PC-9 (cell line): ENCODE results near the gene FAM151B. TPM values are rescaled to one million over a fixed set of nuclear protein-coding genes. Genes with fewer than 3 reads are reported as not detected.

Experiments
- BruUV-seq: library from RNA; stranded (reverse); fragments of 400-500 nt; replicated peaks from 2 replicates; lab custom pipeline; 2021; lab: Mats Ljungman, UMichigan
- CTCF ChIA-PET: fragments of 300-600 bp; sonication (Branson Sonifier 250); formaldehyde crosslinking; loops from one replicate; lab custom pipeline; 2022; ENCODE audit warnings: antibody characterized with exemption; lab: Charles Lee
- POLR2A ChIA-PET: fragments of 300-600 bp; sonication (Branson Sonifier 250); formaldehyde crosslinking; loops from one replicate; lab custom pipeline; 2022; ENCODE audit warnings: antibody characterized with exemption; ENCODE audit not compliant: unreplicated experiment; lab: Charles Lee
- DNase-seq, 2 experiments: peaks; one replicate each; pipeline versions ENCODE4 v3.0.0 to v3.0.0-alpha.2; 2015 to 2022; ENCODE audit warnings: mixed read lengths in 1 of 2
- H2AFZ ChIP-seq: fragments of 200-600 bp; sonication (generic); 2 replicates; pipeline ENCODE4 v1.8.1; 2017; ENCODE audit warnings: antibody characterized with exemption
- H3F3A ChIP-seq: fragments of 200-600 bp; sonication (generic); 2 replicates; pipeline ENCODE4 v1.8.1; 2017; ENCODE audit warnings: antibody characterized with exemption, mild to moderate bottlenecking, low read depth; ENCODE audit not compliant: insufficient read depth
- H3K27ac ChIP-seq: fragments of 200-600 bp; sonication (generic); 2 replicates; pipeline ENCODE4 v1.6.1; 2016; ENCODE audit warnings: mixed run types
- H3K27me3 ChIP-seq: fragments of 200-600 bp; sonication (generic); 2 replicates; pipeline ENCODE4 v1.6.1; 2016; ENCODE audit warnings: low read depth, mixed run types; ENCODE audit not compliant: insufficient read depth
- H3K36me3 ChIP-seq: fragments of 200-600 bp; sonication (generic); 2 replicates; pipeline ENCODE4 v1.6.1; 2016; ENCODE audit warnings: low read depth, mixed run types
- H3K4me1 ChIP-seq: fragments of 200-600 bp; sonication (generic); replicated peaks from 2 replicates; pipeline ENCODE4 v1.6.1; 2016; ENCODE audit warnings: mixed run types; ENCODE audit not compliant: insufficient read depth
- H3K4me2 ChIP-seq: fragments of 200-600 bp; sonication (generic); 2 replicates; pipeline ENCODE4 v1.6.1; 2017; ENCODE audit warnings: mixed run types
- H3K4me3 ChIP-seq: fragments of 200-600 bp; sonication (generic); 2 replicates; pipeline ENCODE4 v1.6.1; 2016; ENCODE audit warnings: mixed run types
- H3K79me2 ChIP-seq: fragments of 200-600 bp; sonication (generic); 2 replicates; pipeline ENCODE4 v1.6.1; 2017; ENCODE audit warnings: low read depth, mixed run types
- H3K9me2 ChIP-seq: fragments of 200-600 bp; sonication (generic); 2 replicates; pipeline ENCODE4 v1.8.1; 2017; ENCODE audit warnings: mild to moderate bottlenecking; ENCODE audit not compliant: insufficient read depth
- H3K9me3 ChIP-seq: fragments of 200-600 bp; sonication (generic); 2 replicates; pipeline ENCODE4 v1.8.1; 2016; ENCODE audit warnings: low read depth; ENCODE audit not compliant: insufficient read depth
- H4K20me1 ChIP-seq: fragments of 200-600 bp; sonication (generic); 2 replicates; pipeline ENCODE4 v1.8.1; 2017; ENCODE audit not compliant: insufficient read depth
- CTCF ChIP-seq: fragments of 200-600 bp; sonication (generic); conservative IDR thresholded peaks from 2 replicates; pipeline ENCODE4 v1.6.1; 2017; ENCODE audit warnings: mixed run types, antibody characterized with exemption, mild to moderate bottlenecking, moderate library complexity
- EZH2 ChIP-seq: fragments of 200-600 bp; sonication (generic); IDR thresholded peaks from 2 replicates; pipeline ENCODE4 v1.8.0; 2017; ENCODE audit warnings: antibody characterized with exemption, low read depth
- intact Hi-C: fragments of 100-400 bp; cut with micrococcal nuclease; formaldehyde crosslinking; loops from one replicate; pipeline ENCODE4 v1.10.0; 2022; ENCODE audit not compliant: unreplicated experiment
- total RNA-seq: library from RNA; stranded (reverse); gene quantifications from 2 replicates; pipeline ENCODE4 v1.2.3, GENCODE V29; 2021

FAM151B gene
- total RNA-seq, 1 experiment from 2014 or later = 1.7 TPM

GRCh38 chr5:80590766-80591165, 102.9 kb downstream of the FAM151B start:
- H4K20me1 ChIP-seq = no peaks in the 10 kb centered on the region
- no peak for DNase-seq
- TF ChIP-seq EZH2 (no peak), CTCF (no peak)
- H3K4me2 ChIP-seq = no peak overlapping the region
- no peaks in the 10 kb centered on the region for H3F3A ChIP-seq
- H3K27ac ChIP-seq = no peak overlapping the region
- H3K27me3 ChIP-seq = no peaks in the 10 kb centered on the region
- H3K9me3 ChIP-seq = no peaks in the 10 kb centered on the region
- no peaks in the 10 kb centered on the region for H3K36me3 ChIP-seq
- intact Hi-C loops = no loop called here
- H3K4me1 ChIP-seq = peaks cover 9% of the 10 kb centered on the region; the same call in 1 of the 2 replicates
- no peak overlapping the region for H3K4me3 ChIP-seq
- CTCF ChIA-PET = interaction anchor here (0.6 kb wide), 1 partner anchor 101 kb away, joined by 3 read pairs; no protein-coding TSS in a partner anchor
- no TSS peak for BruUV-seq
- H3K79me2 ChIP-seq = no peaks in the 10 kb centered on the region
- POLR2A ChIA-PET = no interaction called here
- H2AFZ ChIP-seq = no peak overlapping the region
- no peaks in the 10 kb centered on the region; the same call in 1 of the 2 replicates for H3K9me2 ChIP-seq

GRCh38 chr5:80591352-80591751, 103.5 kb downstream of the FAM151B start:
- TF ChIP-seq CTCF = no peak
- TF ChIP-seq EZH2 = no peak
- Histone ChIP-seq H3K79me2 (no peaks in the 10 kb centered on the region), H3K27me3 (no peaks in the 10 kb centered on the region), H3K4me1 (peaks cover 9% of the 10 kb centered on the region; the same call in 1 of the 2 replicates), H2AFZ (no peak overlapping the region), H3K4me3 (no peak overlapping the region), H3K9me3 (no peaks in the 10 kb centered on the region), H4K20me1 (no peaks in the 10 kb centered on the region), H3K4me2 (no peak overlapping the region), H3K9me2 (no peaks in the 10 kb centered on the region; the same call in 1 of the 2 replicates), H3K36me3 (no peaks in the 10 kb centered on the region), H3F3A (no peaks in the 10 kb centered on the region), H3K27ac (no peak overlapping the region)
- intact Hi-C loops = no loop called here
- ChIA-PET POLR2A (no interaction called here), CTCF (no interaction called here)
- BruUV-seq = no TSS peak
- DNase-seq = no peak

- Histone ChIP-seq H3K4me2 (no peak overlapping the region), H2AFZ (peak overlapping the region; percentile 67; the same call in 1 of the 2 replicates), H3K9me3 (no peaks in the 10 kb centered on the region), H3K27me3 (no peaks in the 10 kb centered on the region), H3K4me1 (peaks cover 9% of the 10 kb centered on the region; the same call in 1 of the 2 replicates), H3K36me3 (no peaks in the 10 kb centered on the region), H3F3A (no peaks in the 10 kb centered on the region), H3K9me2 (no peaks in the 10 kb centered on the region; the same call in 1 of the 2 replicates), H3K27ac (no peak overlapping the region), H4K20me1 (no peaks in the 10 kb centered on the region), H3K79me2 (no peaks in the 10 kb centered on the region), H3K4me3 (no peak overlapping the region)
- intact Hi-C loops = no loop called here
- peak in 1 of 2 experiments; percentile 49 for DNase-seq
- ChIA-PET CTCF (no interaction called here), POLR2A (no interaction called here)
- TF ChIP-seq EZH2 (no peak), CTCF (no peak)
- no TSS peak for BruUV-seq
Observed at GRCh38 chr5:80592105-80592504, 104.2 kb downstream of the FAM151B start.

Other genes with a start within 250 kb of the FAM151B start
- gene SERINC5, start 232.1 kb upstream of the FAM151B start, total RNA-seq = 68.8 and 77.7 TPM in 2 replicates
- not detected in 2 replicates for gene SPZ1, start 168.1 kb upstream of the FAM151B start, total RNA-seq
- gene ZFYVE16, start 80.0 kb upstream of the FAM151B start, total RNA-seq = 27.7 and 34.4 TPM in 2 replicates
- gene ANKRD34B, start 82.2 kb downstream of the FAM151B start, total RNA-seq = 0.15 and 0.26 TPM in 2 replicates
- 14.4 and 16.9 TPM in 2 replicates for gene MSH3, start 166.6 kb downstream of the FAM151B start, total RNA-seq
- 28.7 and 45.3 TPM in 2 replicates for gene DHFR, start 166.9 kb downstream of the FAM151B start, total RNA-seq